DND-41 (cell line): ENCODE measurements around the gene CAV1.

Source experiments
- CTCF ChIP-seq: IDR thresholded peaks from 2 replicates; pipeline ENCODE4 v1.5.1; 2012; ENCODE audit warnings: borderline replicate concordance, low read length, moderate library complexity, mild to moderate bottlenecking; ENCODE audit not compliant: poor library complexity, severe bottlenecking; ENCODE audit errors: extremely low read depth
- EZH2 ChIP-seq: IDR thresholded peaks from 3 replicates; pipeline ENCODE4 v1.6.1; 2012; ENCODE audit warnings: borderline replicate concordance, low read depth, mild to moderate bottlenecking, moderate library complexity, low read length, inconsistent platforms; ENCODE audit not compliant: severe bottlenecking

DNA sequence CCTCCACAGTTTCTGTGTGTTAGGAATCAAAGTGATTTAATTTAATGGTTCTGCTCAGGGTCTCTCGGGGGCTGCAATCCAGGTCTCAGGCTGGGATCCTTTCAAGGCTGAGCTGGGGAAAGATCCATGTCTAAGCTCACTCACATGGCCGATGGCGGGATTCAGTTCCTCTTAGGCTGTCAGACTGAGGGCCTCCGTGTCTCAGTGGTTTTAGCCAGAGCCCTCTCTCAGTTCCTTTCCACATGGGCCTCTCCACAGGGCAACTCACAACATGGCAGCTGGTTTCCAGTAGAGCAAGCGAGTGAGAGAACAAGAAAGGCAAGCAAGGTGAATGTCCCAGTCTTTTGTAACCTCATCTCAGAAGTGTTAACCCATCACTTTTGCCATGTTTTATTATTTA lies 26.9 kb downstream of the CAV1 start:
- TF ChIP-seq CTCF (no peak), EZH2 (no peak)
